KMS-11 (cell line): Measurements from ENCODE around the gene C21orf58.
"Not testable (repeated sequence)": the region's sequence is repeated elsewhere in the genome, so short reads cannot be mapped to it uniquely, and the experiment has no call there.

Experiments used
- H2AFZ ChIP-seq: fragments of 200-600 bp; sonication (generic); 2 replicates; pipeline ENCODE4 v1.6.1; 2016; ENCODE audit warnings: antibody characterized with exemption, mixed run types, low read depth
- H3K27ac ChIP-seq: fragments of 200-600 bp; sonication (generic); 2 replicates; pipeline ENCODE4 v1.6.1; 2016; ENCODE audit warnings: mild to moderate bottlenecking, mixed run types
- H3K27me3 ChIP-seq: fragments of 200-600 bp; sonication (generic); 2 replicates; pipeline ENCODE4 v1.6.1; 2017; ENCODE audit warnings: mild to moderate bottlenecking, low read depth, mixed run types, moderate library complexity; ENCODE audit not compliant: insufficient read depth
- H3K36me3 ChIP-seq: fragments of 200-600 bp; sonication (generic); 2 replicates; pipeline ENCODE4 v1.6.1; 2017; ENCODE audit warnings: mild to moderate bottlenecking, mixed run types; ENCODE audit not compliant: insufficient read depth
- H3K4me1 ChIP-seq: fragments of 200-600 bp; sonication (generic); 2 replicates; pipeline ENCODE4 v1.6.1; 2016; ENCODE audit warnings: mild to moderate bottlenecking, low read depth, mixed run types; ENCODE audit not compliant: poor library complexity, severe bottlenecking
- H3K4me2 ChIP-seq: fragments of 200-600 bp; sonication (generic); 2 replicates; pipeline ENCODE4 v1.7.0; 2016; ENCODE audit warnings: mild to moderate bottlenecking, mixed run types
- H3K4me3 ChIP-seq: fragments of 200-600 bp; sonication (generic); IDR thresholded peaks from 2 replicates; pipeline ENCODE4 v1.6.1; 2017; ENCODE audit warnings: low read depth, low read length, mixed read lengths; ENCODE audit not compliant: insufficient read depth
- H3K79me2 ChIP-seq: fragments of 200-600 bp; sonication (generic); 2 replicates; pipeline ENCODE4 v1.6.1; 2016; ENCODE audit warnings: low read depth, mixed run types; ENCODE audit not compliant: insufficient read depth
- H3K9ac ChIP-seq: fragments of 200-600 bp; sonication (generic); 2 replicates; pipeline ENCODE4 v1.6.1; 2016; ENCODE audit warnings: mild to moderate bottlenecking, mixed run types
- H4K20me1 ChIP-seq: fragments of 200-600 bp; sonication (generic); 2 replicates; pipeline ENCODE4 v1.6.1; 2016; ENCODE audit warnings: mild to moderate bottlenecking, mixed run types; ENCODE audit not compliant: insufficient read depth
- TF ChIP-seq, protein P1 (sequence below): fragments of 200-600 bp; sonication (generic); conservative IDR thresholded peaks from 2 replicates; pipeline ENCODE4 v1.6.1; 2017; ENCODE audit warnings: low read depth, mild to moderate bottlenecking, antibody characterized with exemption, low read length, moderate library complexity, mixed read lengths

The C21orf58 gene

DNA sequence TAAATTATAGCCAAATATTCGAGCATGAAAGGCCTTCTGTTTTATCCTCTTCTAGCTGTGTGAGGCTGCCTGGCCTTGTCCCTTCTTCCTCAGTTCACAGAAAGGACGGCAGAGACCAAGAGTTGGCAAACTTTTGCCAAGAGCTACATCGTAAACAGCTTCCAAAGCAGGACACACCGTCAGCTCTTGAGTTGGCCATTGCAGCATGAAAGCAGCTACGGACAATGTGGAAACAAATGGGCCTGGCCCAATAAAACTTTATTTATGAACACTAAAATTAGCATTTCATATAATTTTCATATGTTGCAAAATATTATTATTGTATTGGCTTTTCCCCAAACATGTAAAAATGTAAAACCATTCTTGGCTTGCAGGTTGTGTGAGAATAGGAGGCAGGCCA is 10.7 kb downstream of the C21orf58 start:
- Histone ChIP-seq H3K27me3 (no peaks in the 10 kb centered on the region), H3K4me2 (no peak overlapping the region), H3K79me2 (no peaks in the 10 kb centered on the region), H2AFZ (no peak overlapping the region), H3K36me3 (no peaks in the 10 kb centered on the region), H4K20me1 (no peaks in the 10 kb centered on the region), H3K4me1 (peaks cover 15% of the 10 kb centered on the region), H3K27ac (no peak overlapping the region), H3K9ac (no peak overlapping the region), H3K4me3 (no peak overlapping the region)
- TF ChIP-seq, protein P1, sequence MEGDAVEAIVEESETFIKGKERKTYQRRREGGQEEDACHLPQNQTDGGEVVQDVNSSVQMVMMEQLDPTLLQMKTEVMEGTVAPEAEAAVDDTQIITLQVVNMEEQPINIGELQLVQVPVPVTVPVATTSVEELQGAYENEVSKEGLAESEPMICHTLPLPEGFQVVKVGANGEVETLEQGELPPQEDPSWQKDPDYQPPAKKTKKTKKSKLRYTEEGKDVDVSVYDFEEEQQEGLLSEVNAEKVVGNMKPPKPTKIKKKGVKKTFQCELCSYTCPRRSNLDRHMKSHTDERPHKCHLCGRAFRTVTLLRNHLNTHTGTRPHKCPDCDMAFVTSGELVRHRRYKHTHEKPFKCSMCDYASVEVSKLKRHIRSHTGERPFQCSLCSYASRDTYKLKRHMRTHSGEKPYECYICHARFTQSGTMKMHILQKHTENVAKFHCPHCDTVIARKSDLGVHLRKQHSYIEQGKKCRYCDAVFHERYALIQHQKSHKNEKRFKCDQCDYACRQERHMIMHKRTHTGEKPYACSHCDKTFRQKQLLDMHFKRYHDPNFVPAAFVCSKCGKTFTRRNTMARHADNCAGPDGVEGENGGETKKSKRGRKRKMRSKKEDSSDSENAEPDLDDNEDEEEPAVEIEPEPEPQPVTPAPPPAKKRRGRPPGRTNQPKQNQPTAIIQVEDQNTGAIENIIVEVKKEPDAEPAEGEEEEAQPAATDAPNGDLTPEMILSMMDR: no peak

DNA sequence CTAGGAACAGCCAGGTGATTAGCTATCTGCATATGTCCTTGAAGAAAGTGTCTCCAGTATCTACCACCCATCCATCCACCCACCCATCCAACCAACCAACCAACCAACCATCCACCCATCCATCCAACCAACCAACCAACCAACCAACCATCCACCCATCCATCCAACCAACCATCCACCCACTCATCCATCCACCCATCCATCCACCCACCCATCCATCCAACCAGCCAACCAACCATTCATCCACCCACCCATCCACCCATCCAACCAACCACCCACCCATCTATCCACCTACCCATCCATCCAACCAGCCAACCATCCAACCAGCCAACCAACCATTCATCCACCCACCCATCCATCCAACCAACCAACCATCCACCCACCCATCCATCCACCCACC is 12.1 kb downstream of the C21orf58 start:
- Histone ChIP-seq H3K27ac (no peak overlapping the region), H4K20me1 (no peaks in the 10 kb centered on the region), H3K4me2 (no peak overlapping the region), H2AFZ (no peak overlapping the region), H3K4me3 (no peak overlapping the region), H3K4me1 (peaks cover 15% of the 10 kb centered on the region), H3K36me3 (no peaks in the 10 kb centered on the region), H3K9ac (no peak overlapping the region), H3K27me3 (no peaks in the 10 kb centered on the region), H3K79me2 (no peaks in the 10 kb centered on the region)
- TF ChIP-seq, protein P1: no peak

DNA sequence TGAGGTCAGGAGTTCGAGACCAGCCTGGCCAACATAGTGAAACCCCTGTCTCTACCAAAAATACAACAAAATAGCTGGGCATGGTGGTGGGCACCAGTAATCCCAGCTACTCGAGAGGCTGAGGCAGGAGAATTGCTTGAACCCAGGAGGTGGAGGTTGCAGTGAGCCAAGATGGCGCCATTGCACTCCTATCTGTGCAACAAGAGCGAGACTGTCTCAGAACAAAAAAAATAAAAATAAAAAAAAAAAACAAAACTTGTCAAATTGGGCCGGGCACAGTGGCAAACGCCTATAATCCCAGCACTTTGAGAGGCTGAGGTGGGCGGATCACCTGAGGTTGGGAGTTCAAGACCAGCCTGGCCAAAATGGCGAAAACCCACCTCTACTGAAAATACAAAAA is 13.4 kb downstream of the C21orf58 start:
- not testable (repeated sequence) for H3K79me2 ChIP-seq, H2AFZ ChIP-seq, H4K20me1 ChIP-seq, H3K36me3 ChIP-seq, H3K4me3 ChIP-seq, H3K9ac ChIP-seq, H3K27me3 ChIP-seq, H3K27ac ChIP-seq, H3K4me2 ChIP-seq
- H3K4me1 ChIP-seq: peaks cover 15% of the 10 kb centered on the region

DNA sequence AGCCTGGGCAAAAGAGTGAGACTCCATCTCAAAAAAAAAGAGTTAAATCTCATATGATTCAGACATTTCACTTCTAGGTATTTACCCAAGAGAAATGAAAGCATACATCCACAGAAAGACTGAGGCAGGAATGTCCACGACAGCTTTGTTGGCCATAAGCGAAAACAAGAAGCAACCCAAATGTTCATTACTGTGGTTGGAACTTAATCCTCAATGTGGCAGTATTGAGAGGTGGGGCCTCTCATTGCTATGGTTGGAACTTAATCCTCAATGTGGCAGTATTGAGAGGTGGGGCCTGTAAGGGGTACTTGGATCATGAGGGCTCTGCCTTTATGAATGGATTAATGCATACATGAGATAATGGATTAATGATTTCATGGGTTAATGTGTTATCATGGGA is 15.2 kb downstream of the C21orf58 start:
- Histone ChIP-seq H3K9ac (no peak overlapping the region), H3K4me3 (no peak overlapping the region), H3K36me3 (no peaks in the 10 kb centered on the region), H2AFZ (no peak overlapping the region), H3K27ac (no peak overlapping the region), H3K4me1 (peaks cover 15% of the 10 kb centered on the region), H3K4me2 (no peak overlapping the region), H3K79me2 (no peaks in the 10 kb centered on the region), H3K27me3 (no peaks in the 10 kb centered on the region), H4K20me1 (no peaks in the 10 kb centered on the region)
- TF ChIP-seq, protein P1: no peak

DNA sequence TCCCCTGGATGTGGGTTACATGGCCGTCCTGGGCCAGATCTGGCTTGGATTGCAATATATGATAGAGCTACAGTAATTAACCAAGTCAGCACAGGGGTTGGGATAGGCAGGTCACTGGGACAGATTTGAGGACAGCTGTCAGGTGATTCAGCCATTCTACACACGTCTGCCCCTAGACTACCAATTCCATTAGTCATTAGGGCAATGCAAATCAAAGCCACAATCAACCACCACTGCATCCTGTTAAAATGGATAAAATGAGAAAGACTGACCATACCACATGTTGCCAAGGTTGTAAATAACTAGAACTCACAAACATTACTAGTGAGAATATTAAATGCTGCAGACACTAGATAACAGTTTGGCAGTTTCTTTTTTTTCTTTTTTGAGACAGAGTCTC is 16.0 kb downstream of the C21orf58 start:
- Histone ChIP-seq H3K4me1 (peaks cover 15% of the 10 kb centered on the region), H3K9ac (no peak overlapping the region), H3K79me2 (no peaks in the 10 kb centered on the region), H3K36me3 (no peaks in the 10 kb centered on the region), H3K27ac (no peak overlapping the region), H3K27me3 (no peaks in the 10 kb centered on the region), H4K20me1 (no peaks in the 10 kb centered on the region), H3K4me3 (no peak overlapping the region), H2AFZ (no peak overlapping the region), H3K4me2 (no peak overlapping the region)
- TF ChIP-seq, protein P1: no peak
